Inflammatory macrophage (primary cell): Measurements from ENCODE around the gene RIMBP2.

ENCODE experiments used
- DNase-seq, 2 donors: peaks; one replicate each; pipeline ENCODE4 v3.0.0-alpha.2; 2020 to 2022

RIMBP2 gene

DNA sequence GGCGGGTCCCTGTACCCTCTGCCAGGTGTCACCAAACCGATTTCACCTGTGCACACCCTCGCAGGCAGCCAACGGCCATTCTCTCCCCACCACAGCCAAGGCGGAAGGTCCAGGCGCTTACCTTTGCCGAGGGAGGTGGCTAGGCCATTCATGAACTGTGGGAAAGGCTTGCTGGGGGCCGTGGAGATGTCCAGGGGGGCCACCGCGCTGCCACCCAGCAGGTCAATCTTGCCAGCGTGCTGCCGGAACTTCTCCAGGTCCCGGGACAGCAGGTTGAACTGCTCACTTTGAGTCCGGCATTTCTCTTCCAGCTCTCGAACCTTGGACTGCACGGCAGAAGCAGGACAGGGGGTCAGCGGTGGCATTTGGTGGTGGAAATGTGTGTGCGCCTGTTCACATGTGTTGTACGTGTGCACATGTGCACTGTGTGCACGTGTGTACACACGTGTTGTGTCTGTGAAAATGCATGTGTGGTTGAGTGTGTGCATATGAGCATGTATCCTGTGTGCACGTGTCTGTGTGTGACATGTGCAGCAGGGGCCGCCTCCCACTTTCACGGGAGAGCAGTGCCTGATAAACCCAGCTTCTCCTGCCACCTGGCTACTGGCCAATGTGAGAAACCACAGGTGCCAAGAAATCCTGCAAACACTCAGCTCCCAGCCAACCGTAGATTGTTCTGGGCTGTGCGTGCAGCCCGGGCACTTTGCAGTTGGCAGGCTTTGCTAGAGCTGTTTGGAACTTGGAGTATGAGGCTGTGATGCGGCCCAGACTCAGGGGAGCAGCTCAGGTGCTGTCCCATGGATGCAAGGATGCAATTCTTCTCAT lies 259.5 kb downstream of the RIMBP2 start:
- DNase-seq = no peak

DNA sequence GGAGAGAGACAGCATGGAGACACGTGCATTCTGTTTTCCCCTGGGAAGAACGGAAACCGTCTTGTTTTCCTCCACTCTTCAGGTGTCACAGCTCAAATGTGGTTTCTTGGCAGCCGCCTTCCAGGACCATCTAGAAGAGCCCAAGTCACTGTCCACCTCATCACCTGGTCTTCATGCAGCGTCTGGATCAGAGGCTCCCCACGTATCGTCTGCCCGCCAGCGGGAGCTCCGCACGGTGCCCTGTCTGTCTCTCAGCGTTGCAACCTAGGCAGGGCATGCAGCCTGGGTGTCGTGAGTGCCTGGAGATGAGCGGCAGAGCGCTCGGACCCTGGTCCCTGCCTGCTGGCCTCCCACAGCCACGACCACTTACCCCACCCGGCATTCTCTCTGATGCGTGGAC lies 260.9 kb downstream of the RIMBP2 start:
- DNase-seq = no peak

DNA sequence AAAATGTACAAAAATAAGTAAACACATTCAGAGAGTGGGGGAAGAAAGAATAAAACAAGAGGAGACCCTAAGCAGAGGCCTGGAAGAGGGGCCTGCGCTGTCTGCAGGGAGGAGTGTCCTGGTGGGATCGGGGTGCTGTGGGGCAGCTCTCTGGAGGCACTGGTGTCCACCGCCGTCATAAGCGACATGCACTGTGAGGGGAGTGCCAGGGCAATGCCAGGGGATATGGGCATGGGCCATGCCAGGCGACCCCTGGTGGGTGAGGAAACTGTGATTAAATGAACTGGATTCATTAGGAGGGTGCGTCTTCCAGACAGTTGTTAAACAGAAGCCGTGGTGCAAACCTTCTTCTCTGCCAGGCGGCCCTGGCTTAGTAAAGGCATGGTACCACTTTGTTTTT lies 261.8 kb downstream of the RIMBP2 start:
- no peak for DNase-seq

DNA sequence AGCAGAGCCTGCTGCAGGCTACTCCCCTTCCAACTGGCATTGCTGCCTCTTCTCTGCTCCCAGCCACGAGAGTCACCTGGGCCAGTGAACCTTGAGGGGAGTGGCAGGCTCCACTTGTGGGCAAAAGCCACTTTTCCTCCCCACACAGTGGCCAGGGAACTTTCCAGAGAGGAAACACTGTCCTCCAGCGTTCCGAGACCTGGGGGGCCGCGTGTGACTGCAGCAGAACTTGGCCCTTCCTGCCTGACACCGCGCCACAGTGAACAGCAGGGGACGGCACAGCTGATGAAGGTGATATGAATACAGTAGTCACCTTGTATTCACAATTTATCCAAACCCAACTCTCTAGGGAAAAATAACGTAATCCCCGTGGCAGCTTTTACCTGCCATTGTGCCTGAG lies 263.6 kb downstream of the RIMBP2 start:
- no peak for DNase-seq

DNA sequence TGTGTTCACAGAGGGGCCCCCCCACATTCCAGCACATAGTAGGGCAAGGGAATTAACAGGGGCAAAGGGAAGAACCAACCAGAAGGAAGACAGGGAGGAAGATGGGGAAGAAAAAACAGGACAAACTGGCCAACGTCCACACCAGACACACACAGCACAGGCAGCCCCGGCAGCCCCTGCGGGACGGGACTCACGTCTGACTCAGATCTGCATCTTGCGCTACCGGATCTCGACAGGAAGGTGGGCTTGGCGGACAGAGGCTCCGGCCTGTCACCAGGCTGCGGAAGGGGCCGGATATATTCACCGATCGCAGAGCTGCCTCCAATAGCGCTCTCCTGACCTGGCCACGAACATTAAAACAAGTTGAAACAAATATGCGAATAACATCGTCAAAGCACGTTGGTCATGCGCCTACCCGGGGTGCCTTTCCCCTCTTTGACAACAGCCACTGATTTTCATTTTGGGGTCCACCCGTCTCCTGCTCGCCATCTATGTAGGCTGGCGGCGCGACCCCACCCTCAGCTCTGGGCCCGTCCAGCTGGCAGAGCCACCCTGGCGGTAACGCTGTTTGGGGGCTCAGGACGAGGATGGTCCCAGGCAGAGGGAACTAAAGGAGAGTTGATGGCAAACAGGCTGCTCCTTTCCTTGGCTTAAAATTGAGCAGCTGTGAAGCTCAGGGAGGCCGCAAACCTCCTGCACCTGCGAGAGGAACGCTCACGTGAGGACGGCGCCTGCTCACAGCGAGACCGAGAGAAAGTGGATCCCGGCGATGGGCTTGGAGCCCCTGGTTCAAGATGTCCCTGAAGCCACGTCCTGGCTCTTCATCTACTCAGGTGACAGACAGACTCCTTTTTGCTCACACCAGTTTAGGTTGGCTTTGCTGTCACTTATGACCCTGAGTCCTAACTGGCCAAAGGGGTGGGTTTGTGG lies 264.8 kb downstream of the RIMBP2 start:
- no peak for DNase-seq

DNA sequence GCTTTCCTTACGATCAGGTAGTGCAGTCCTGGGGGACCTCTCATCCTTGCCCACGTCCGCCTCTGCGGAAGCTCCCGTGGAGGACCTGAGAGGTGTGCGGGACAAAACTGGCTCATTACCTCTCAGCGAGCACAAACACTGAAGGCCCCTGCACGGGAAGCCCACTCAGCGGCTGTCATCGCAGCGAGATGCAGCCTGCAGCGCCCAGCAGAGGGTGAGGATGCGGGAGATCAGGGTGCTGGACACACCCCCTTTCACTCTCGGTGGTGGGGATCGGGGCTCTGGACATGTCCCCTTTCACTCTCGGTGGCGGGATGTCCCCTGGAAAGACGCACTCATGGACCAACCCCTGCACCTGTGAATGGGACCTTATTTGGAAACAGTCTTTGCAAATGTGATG lies 266.8 kb downstream of the RIMBP2 start:
- no peak for DNase-seq

DNA sequence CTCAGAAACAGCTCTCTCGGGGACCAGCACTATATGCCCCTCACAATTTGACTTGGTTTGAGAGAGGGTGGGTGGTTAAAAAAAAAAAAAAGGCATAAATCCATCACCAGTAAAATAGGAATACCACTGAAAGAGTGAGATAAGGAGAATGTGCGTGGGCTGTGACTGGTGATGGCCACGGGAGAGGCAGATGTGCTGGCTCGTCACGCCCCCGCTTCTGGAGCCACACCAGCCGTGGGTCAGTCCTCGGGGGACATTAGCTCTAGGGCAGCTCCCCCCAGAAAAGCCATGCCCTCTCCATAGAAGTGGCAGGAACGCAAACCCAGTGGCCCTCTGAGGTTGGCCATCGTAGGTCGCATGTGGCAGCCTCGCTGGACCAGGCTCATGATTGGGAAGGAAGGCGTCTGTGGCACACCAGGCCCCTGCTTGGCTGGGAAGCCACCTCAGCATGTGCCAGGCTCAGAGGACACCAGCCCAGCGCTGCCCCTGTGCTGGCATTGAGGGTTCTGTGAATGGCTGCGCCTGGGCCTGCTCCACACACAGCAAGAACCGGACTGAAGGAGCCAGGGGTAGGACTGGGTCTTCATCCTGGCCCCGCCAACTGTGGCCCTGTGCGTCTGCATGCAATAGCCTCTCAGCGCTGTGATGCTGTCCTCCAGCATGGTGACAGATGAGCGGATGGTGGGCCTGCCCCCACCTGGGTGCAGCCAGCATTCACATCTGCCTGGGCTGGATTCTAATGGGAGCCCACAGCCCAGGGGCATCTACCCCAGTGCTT lies 267.9 kb downstream of the RIMBP2 start:
- DNase-seq = no peak

DNA sequence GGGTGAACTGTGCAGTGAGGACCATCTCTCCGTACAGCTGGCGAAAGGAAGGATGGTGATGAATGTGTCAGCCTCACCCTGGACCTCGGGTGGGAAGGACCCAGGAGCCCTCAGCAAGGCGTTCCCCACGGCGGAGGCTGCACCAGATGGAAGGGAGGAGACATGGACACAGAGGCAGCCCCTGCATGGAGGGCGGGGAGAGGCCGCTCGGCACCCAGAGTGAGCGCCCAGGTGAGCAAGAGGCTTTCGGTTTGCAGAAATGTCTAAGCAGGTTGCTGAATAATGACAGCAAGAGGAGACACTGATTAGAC lies 268.5 kb downstream of the RIMBP2 start:
- DNase-seq = no peak

DNA sequence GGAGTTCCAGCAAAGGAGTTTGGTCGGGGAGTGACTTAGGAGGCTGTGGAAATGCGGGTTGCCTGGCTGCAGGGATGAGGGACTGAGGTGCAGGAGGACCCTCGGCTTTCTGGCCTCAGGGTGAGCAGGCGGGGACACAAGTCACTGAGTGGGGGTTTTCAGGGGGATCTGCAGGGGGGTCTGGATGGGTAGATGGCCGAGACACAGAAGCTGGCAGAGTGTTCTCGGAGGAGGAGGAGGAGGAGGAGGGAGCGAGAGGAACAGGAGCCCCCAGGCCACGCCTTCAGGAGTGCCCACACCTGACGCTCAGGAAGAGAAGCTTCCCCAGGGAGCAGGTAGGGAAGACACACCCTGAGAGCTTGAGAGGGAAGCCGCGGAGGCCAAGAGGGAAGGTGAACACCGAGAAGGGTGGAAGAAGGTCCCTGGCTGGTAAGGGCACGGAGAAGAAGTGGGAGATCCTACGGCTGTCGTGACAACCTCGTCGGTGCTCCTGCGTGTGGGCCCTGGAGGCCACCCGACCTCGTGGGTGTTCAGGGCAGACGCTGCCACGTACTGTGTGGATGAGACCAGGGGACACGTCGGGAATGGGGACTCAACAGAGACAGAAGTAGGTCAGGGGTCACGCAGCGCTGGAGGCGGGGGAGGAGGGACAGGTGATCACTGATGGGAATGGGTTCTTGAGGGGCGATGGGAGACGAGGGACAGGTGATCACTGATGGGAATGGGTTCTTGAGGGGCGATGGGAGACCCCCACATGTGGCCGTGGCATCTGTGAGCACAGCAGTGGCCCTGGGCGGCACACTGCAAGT lies 269.0 kb downstream of the RIMBP2 start:
- no peak for DNase-seq

DNA sequence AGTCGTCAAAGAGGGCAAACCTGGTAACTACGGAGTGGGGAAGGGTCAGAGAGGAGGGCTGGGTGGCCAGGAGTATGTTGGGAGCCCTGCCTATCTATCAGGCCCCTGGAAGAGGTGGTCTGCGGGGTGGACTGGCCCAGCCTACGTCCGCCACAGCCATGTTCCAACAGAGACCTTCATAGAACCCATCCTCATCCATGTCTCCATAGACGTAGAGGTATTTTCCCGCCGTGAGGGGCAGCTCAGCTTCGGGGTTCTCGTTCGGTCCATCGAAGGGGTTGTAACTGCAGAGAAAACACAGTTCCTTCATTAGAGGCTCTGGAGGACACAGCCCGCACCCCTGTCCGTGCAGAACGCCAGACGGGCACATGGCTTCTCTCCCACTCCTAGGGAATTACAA lies 271.1 kb downstream of the RIMBP2 start:
- no peak for DNase-seq

DNA sequence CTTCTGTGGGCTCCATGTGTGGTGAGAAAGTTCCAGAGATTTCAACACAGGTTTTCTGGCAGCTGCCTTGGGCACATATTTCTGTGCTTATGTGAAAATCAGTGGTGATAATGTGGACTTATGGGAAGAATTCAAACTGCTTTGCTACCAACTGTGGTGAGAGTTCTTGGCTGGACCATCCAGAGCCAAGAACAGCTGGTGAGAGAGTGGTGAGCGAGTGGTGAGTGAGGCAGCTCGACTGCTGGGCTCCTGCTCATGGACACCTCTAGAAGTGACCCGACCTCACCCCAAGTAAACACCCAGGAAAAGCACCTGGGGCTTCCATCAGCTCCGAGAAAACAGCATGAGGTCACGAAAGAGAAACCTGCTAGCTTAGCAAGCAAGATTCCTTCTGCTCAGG lies 272.0 kb downstream of the RIMBP2 start:
- DNase-seq = no peak

DNA sequence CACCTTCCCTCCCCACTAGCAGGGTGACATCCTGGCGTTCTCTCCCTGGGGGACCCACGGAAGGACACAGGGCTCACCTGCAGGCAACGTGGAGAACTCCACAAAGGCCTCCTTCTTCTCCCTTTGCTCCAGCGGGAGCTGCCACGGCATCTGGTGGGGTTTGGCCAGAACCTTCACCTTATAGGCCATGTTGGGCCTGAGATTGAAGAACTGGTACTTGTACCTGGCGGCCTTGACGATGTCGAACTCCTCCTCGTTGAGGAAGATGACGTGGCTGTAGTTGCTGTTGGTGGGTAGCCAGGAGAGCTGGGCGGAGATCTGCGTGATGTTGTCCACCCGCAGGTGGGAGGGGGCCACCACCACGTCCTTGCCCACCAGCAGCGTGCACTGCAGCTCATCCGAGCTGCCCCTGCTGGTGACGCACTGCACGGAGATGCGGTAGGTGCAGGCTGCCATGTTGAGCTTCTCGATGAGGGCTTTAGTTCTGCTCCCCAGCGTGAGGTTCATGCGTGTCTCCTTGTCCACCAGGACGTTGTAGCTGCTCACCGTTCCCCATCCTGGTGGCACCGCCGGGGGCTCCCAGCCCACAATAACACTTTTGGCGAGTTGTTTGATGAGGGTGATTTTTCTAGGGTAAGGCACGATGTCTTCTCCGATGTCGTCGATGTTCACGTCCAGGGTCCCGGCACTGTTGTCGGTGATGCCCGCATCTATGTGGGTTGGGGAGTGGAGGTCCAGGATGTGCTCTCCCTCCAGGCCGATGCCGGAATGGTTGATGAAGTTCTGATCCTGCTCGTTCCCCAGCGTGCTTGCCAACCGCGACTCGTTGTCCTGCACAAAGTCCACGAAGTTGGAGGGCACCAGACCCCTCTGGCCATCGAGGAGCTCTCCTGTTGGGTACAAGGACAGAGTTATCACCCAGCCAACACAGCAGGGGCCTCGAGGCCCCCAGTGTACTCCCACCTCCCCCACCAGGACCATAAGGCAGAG lies 274.0 kb downstream of the RIMBP2 start:
- DNase-seq = no peak

DNA sequence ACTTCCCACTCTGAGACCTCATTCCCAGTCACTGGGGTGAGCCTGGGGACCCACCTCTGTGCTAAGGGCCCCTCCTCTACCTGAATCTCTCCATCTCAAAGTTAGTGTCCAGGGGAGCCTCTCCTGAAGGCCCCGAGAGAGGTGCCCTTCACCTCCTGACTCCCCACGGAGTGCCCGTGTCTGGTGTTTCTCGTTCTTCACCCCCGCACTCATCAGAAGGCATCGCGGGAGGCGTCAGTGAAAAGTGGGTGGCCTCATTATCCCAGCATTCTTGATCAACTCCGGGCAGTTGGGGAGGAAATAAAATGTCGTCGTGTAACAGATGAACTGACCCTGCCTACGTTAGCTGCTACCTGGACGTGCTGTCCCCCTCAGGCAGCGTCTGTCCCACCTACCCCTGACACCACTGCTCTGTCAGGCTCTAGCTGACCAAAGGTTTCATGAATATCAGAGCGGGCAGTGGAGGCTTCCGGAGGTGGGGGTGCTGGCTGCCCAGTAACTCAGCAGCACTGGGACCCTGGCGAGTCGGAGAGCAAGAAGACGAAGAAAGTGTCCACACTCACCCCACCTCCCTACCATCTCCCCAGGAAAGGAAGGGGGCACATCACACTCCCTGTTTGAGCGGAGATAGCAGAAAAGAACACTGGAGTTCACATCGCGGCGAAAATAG lies 275.6 kb downstream of the RIMBP2 start:
- DNase-seq = no peak

DNA sequence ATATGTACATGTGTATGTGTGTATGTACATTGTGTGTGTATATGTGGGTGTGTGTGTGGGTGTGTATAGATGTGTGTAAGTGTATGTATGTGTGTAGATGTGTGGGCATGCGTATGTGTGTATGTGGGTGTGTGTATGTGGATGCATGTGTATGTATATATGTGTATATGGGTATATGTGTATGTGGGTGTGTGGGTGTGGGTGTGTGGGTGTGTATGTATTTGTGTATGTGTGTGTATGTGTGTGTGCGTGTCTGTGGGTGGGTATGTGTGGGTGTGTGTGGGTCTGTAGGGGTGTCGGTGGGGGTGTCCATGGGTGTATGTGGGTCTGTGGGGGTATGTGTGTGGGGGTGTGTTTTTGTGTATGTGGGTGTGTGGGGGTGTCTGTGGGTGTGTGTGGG lies 276.8 kb downstream of the RIMBP2 start:
- DNase-seq = no peak

DNA sequence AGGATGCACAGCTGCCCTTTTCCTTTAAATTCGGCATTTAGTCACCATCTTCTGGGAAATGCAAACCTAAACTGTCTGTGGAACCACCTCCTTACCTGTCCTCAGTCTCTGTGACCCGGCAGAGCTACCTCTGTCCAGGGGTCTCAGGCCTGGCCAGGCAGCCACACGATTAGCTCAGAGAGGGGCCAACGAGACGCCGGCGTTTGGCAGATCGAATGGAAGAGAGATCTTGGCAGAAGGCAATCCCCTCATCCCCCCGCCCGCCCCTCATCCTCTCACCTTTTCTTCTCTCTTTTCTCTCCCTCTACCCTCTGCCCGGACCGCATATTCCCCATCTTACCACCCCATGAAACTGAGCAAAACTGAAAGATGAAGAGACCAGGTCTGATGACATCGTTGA lies 277.4 kb downstream of the RIMBP2 start:
- DNase-seq = no peak

DNA sequence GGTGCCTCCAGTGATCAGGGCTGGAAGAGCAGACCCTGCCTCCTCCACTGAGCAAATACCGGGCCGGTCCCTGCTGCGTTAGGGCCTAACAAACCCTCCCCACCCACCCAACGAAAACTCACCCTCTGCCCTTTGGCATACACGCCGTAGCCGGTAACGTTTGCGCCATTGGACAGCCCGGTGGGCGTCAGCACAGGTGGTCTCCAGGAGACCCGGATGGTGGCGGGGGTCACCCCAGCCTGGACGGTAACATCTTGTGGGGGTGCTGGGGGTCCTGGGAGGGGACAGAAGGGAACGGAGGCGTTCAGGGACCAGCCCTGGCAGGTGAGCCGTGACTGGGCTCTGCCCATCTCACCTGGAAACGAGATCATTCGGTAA lies 277.9 kb downstream of the RIMBP2 start:
- no peak for DNase-seq

DNA sequence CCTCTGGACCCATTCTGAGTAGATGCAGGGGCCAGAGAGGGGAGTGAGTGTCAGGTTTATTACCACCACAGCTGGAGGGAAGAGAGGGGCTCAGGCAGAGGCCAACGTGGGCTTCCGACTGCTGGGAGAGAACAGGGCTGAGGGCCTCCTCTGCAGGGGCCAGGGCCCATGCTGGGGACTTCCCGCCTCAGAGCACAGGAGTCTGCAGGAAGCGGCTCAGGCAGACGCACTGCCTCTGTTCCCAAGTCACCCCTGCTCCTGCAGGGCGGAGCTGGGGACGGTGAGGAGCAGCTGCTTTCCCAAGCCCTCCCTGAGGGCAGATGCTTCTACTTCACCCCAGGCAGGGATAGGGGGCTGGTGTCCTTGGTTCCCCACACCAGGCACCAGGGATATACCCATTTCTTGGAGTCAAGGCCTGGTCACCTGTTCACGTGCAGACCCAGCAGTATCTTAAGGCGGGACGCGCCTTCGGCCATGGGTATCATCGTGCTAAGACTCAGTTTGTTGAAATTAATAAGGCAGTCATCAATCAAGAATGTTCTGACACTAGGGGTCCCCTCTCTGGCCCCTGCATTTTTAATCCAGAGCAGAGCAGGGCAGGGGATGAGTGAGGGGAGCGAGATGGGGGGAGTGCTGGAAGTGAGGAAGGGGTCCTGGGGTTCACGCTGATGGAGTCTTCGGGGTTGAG lies 278.4 kb downstream of the RIMBP2 start:
- no peak for DNase-seq

DNA sequence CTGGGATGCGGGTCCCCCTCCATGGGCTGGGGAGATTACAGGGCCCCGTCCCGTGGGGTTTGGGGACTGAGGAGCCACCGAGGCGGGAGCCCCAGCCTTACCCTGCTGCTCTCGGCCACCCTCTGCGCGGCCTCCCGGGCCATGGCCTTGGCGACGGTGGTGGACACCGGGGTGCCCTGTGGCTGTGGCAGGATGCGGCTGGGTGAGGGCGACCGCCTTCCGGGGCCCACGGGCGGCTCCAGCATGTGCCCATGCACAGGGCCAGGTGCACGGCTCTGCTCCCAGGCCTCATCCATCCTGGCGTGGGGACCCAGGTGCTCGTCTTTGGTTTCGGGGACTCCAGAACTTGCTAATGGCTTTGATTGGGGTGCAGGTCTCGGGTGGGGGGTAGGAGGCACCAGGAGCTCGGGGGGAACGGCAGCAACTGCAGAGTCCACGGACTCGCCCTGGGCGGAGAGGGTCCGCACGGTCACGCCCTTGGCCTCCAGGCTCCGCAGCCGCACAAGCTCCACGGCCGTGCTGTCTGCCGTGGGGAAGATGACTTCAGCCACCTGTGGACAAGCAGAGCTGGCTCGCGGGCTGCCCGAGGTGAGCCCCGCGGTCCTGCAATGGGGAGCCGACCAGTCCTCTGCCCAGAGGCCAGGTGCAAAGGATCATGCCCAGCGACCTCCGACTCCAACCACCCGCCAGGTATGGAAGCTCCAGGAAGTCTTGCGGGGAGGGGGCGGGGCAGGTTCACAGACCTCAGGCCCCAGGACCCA lies 279.2 kb downstream of the RIMBP2 start:
- no peak for DNase-seq

DNA sequence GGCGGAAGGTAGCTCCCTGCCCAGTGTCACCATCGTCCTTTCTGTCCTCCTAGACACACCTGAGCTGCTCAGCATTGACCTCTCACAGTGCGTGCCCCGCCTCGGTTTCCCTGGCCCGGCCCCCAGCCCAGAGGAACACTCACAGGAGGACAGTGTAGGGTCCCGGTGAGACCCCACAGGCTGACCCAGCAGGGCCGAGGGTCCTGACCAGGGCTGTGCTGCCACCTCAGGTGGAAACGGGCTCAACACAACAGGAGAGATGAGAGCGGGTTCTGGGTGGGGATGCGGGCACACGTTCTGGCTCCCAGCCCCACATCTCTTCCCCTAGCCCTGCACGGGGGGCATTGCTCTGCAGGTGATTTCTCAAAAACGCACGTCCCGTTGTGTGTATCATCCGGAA lies 280.3 kb downstream of the RIMBP2 start:
- DNase-seq = no peak
